Measurements from ENCODE around the gene HSFX4. TPM values are rescaled to one million over a fixed set of nuclear protein-coding genes. Genes with fewer than 3 reads are reported as not detected.
A peak's percentile ranks its signal among the peaks of the same experiment; 100 is the strongest.
"Not testable (repeated sequence)": the region's sequence is repeated elsewhere in the genome, so short reads cannot be mapped to it uniquely, and the experiment has no call there.

HSFX4 gene
- total RNA-seq (ENCODE audit: unreplicated experiment), result not detected
- long read RNA-seq, result 0 reads

- DNase-seq (ENCODE audit: low spot score); H3K4me3 Mint-ChIP-seq (ENCODE audit: unreplicated experiment); H3K27ac Mint-ChIP-seq (ENCODE audit: unreplicated experiment); H3K27me3 Mint-ChIP-seq (ENCODE audit: unreplicated experiment); H3K9me3 Mint-ChIP-seq (ENCODE audit: unreplicated experiment); H3K4me1 Mint-ChIP-seq (ENCODE audit: unreplicated experiment); H3K36me3 Mint-ChIP-seq (ENCODE audit: low read depth, unreplicated experiment): not testable (repeated sequence)
These were observed at the start of gene HSFX4 for GRCh38 chrX:149929400-149929799. HSFX4 (plus strand) TSS chrX:149929573; CDS start chrX:149929645, 72 bp downstream.

- Mint-ChIP-seq H3K27me3 (ENCODE audit: unreplicated experiment) (peaks cover 2% of the 10 kb centered on the region), H3K4me1 (ENCODE audit: unreplicated experiment) (no peaks in the 10 kb centered on the region), H3K9me3 (ENCODE audit: unreplicated experiment) (no peaks in the 10 kb centered on the region), H3K36me3 (ENCODE audit: low read depth, unreplicated experiment) (no peaks in the 10 kb centered on the region), H3K4me3 (ENCODE audit: unreplicated experiment) (no peak within 1 kb of the TSS), H3K27ac (ENCODE audit: unreplicated experiment) (no peak within 1 kb of the TSS)
- no peak for DNase-seq (ENCODE audit: low spot score)
- peak; percentile 36 for TF ChIP-seq CTCF (IDR thresholded peaks at IDR 0.05; ENCODE audit: unreplicated experiment)
These were observed 48.2 kb upstream of the HSFX4 start, which contains the start of gene MAGEA8 for GRCh38 chrX:149881081-149881711. MAGEA8 (plus strand) TSS chrX:149881183; CDS start chrX:149884273, 3,090 bp downstream.

- H3K27ac Mint-ChIP-seq (ENCODE audit: unreplicated experiment); H3K27me3 Mint-ChIP-seq (ENCODE audit: unreplicated experiment); H3K4me3 Mint-ChIP-seq (ENCODE audit: unreplicated experiment); H3K36me3 Mint-ChIP-seq (ENCODE audit: low read depth, unreplicated experiment); DNase-seq (ENCODE audit: low spot score); H3K9me3 Mint-ChIP-seq (ENCODE audit: unreplicated experiment); H3K4me1 Mint-ChIP-seq (ENCODE audit: unreplicated experiment): not testable (repeated sequence)
These were observed 38.5 kb upstream of the HSFX4 start for GRCh38 chrX:149890828-149891227.

- no peak for DNase-seq (ENCODE audit: low spot score)
- Mint-ChIP-seq H3K36me3 (ENCODE audit: low read depth, unreplicated experiment) (no peaks in the 10 kb centered on the region), H3K9me3 (ENCODE audit: unreplicated experiment) (peaks cover 5% of the 10 kb centered on the region), H3K4me1 (ENCODE audit: unreplicated experiment) (no peaks in the 10 kb centered on the region), H3K27me3 (ENCODE audit: unreplicated experiment) (peaks cover 2% of the 10 kb centered on the region), H3K27ac (ENCODE audit: unreplicated experiment) (no peak overlapping the region), H3K4me3 (ENCODE audit: unreplicated experiment) (no peak overlapping the region)
- TF ChIP-seq CTCF (IDR thresholded peaks at IDR 0.05; ENCODE audit: unreplicated experiment), result no peak
These were observed 30.8 kb upstream of the HSFX4 start for GRCh38 chrX:149898554-149898953.

- no peaks in the 10 kb centered on the region for H3K9me3 Mint-ChIP-seq (ENCODE audit: unreplicated experiment)
These were observed 25.3 kb upstream of the HSFX4 start for GRCh38 chrX:149903889-149904748.

More at GRCh38 chrX:149903889-149904748, 25.3 kb upstream of the HSFX4 start:
- Mint-ChIP-seq H3K36me3 (ENCODE audit: low read depth, unreplicated experiment) (no peaks in the 10 kb centered on the region), H3K27me3 (ENCODE audit: unreplicated experiment) (no peaks in the 10 kb centered on the region), H3K4me1 (ENCODE audit: unreplicated experiment) (peaks cover 9% of the 10 kb centered on the region), H3K27ac (ENCODE audit: unreplicated experiment) (peak overlapping the region; percentile 77), H3K4me3 (ENCODE audit: unreplicated experiment) (no peak overlapping the region)
- TF ChIP-seq CTCF (IDR thresholded peaks at IDR 0.05; ENCODE audit: unreplicated experiment), result no peak
- DNase-seq (ENCODE audit: low spot score), result no peak

All from endothelial cell (in vitro differentiated cells).